Measurements from ENCODE around the gene SEPTIN8.

Gene SEPTIN8

GRCh38 chr5:132762246-132763000 is 14.6 kb downstream of the SEPTIN8 start:
- no peak for DNase-seq

- no peak for DNase-seq
Measured at GRCh38 chr5:132761321-132762240, 15.5 kb downstream of the SEPTIN8 start.

- no peak for DNase-seq
Measured at GRCh38 chr5:132760601-132761317, 16.3 kb downstream of the SEPTIN8 start.

- no peak for DNase-seq
Measured at GRCh38 chr5:132760049-132760420, 17.0 kb downstream of the SEPTIN8 start.

GRCh38 chr5:132759114-132760048 is 17.7 kb downstream of the SEPTIN8 start:
- DNase-seq: no peak

GRCh38 chr5:132758451-132758850 is 18.6 kb downstream of the SEPTIN8 start:
- no peak for DNase-seq

- no peak for DNase-seq
Measured at GRCh38 chr5:132756542-132756941, 20.5 kb downstream of the SEPTIN8 start.

- no peak for DNase-seq
Measured at GRCh38 chr5:132754947-132755346, 22.1 kb downstream of the SEPTIN8 start.

GRCh38 chr5:132754111-132754510 is 22.9 kb downstream of the SEPTIN8 start:
- no peak for DNase-seq

- no peak for DNase-seq
Measured at GRCh38 chr5:132753135-132753987, 23.7 kb downstream of the SEPTIN8 start.

- no peak for DNase-seq
Measured at GRCh38 chr5:132752581-132753125, 24.4 kb downstream of the SEPTIN8 start.

- DNase-seq: no peak
Measured at GRCh38 chr5:132751971-132752580, 25.0 kb downstream of the SEPTIN8 start.

GRCh38 chr5:132751444-132751843 is 25.6 kb downstream of the SEPTIN8 start:
- DNase-seq: no peak

- no peak for DNase-seq
Measured at GRCh38 chr5:132750471-132751230, 26.4 kb downstream of the SEPTIN8 start.

- no peak for DNase-seq
Measured at GRCh38 chr5:132749506-132749905, 27.5 kb downstream of the SEPTIN8 start.

- DNase-seq: no peak
Measured at GRCh38 chr5:132748522-132749000, 28.5 kb downstream of the SEPTIN8 start.

- DNase-seq: no peak
Measured at GRCh38 chr5:132747616-132748440, 29.2 kb downstream of the SEPTIN8 start.

GRCh38 chr5:132746954-132747615 is 30.0 kb downstream of the SEPTIN8 start, which contains the start of gene CCNI2:
CCNI2 (plus strand) TSS chr5:132747426; CDS start chr5:132747496, 70 bp downstream.
- DNase-seq: no peak

All from SHP77 treated with DMSO at 0.1 percent for 48 hours (cell line).